Breast epithelium (tissue), 4 donors: Measurements from ENCODE around the gene TOPBP1. TPM values are rescaled to one million over a fixed set of nuclear protein-coding genes. Genes with fewer than 3 reads are reported as not detected.

Source experiments
- DNase-seq, 2 donors: peaks; one replicate each; pipeline ENCODE4 v3.0.0-alpha.2; 2019; ENCODE audit warnings: low spot score in 2 of 2
- H3K27ac ChIP-seq, 2 donors: fragments of 200-600 bp; sonication (generic) in 1 of 2; one replicate each; pipeline ENCODE4 v1.5.1; 2016 to 2019; ENCODE audit warnings: mild to moderate bottlenecking in 1 of 2
- H3K27me3 ChIP-seq, 2 donors: fragments of 200-600 bp; sonication (generic) in 1 of 2; one replicate each; pipeline versions ENCODE4 v1.5.1 to v1.6.0; 2017 to 2019; ENCODE audit warnings: control low read depth in 1 of 2, mild to moderate bottlenecking in 1 of 2
- H3K36me3 ChIP-seq: fragments of 200-600 bp; one replicate; pipeline ENCODE4 v1.5.1; 2019
- H3K4me1 ChIP-seq, 2 donors: fragments of 200-600 bp; sonication (generic); one replicate each; pipeline ENCODE4 v1.5.1; 2016 to 2019; ENCODE audit warnings: control low read depth in 1 of 2
- H3K4me3 ChIP-seq, 3 donors: fragments of 200-600 bp; sonication (generic); 1 replicate in 2 of 3; 2 replicates in 1 of 3; pipeline ENCODE4 v1.5.1; 2016 to 2019; ENCODE audit warnings: mild to moderate bottlenecking in 3 of 3, moderate library complexity in 2 of 3
- H3K9me3 ChIP-seq, 2 donors: fragments of 200-600 bp; sonication (generic) in 1 of 2; one replicate each; pipeline ENCODE4 v1.5.1; 2016 to 2019; ENCODE audit warnings: control low read depth in 1 of 2
- CTCF ChIP-seq, 3 donors: fragments of 450-650 bp; IDR thresholded peaks; one replicate each; pipeline ENCODE4 v1.5.1; 2016 to 2017; ENCODE audit warnings: antibody characterized with exemption in 3 of 3, mild to moderate bottlenecking in 3 of 3, moderate library complexity in 3 of 3
- POLR2A ChIP-seq: fragments of 450-650 bp; IDR thresholded peaks from one replicate; pipeline ENCODE4 v1.6.1; 2016; ENCODE audit warnings: antibody characterized with exemption, mild to moderate bottlenecking, moderate library complexity
- POLR2AphosphoS5 ChIP-seq, 3 donors: sonication (generic); formaldehyde crosslinking; IDR thresholded peaks; one replicate each; pipeline ENCODE4 v1.6.1; 2017; ENCODE audit warnings: antibody characterized with exemption in 3 of 3
- intact Hi-C: fragments of 100-400 bp; cut with DNase I; formaldehyde crosslinking; loops from one replicate; pipeline ENCODE4 v1.15.1; 2023; ENCODE audit warnings: low total_unique reads
- total RNA-seq, 3 donors: library from RNA; depleted of rRNA; stranded (reverse); fragments of >200 nt; gene quantifications; one replicate each; pipeline ENCODE4 v1.1.0, GENCODE V29; 2016

The TOPBP1 gene
- total RNA-seq, 3 donors from 2014 or later = 33.4 to 58.1 (median 38.7) TPM

GRCh38 chr3:133701435-133702358 is 40.0 kb upstream of the TOPBP1 start:
- TF ChIP-seq POLR2AphosphoS5 (IDR thresholded peaks at IDR 0.05) (no peak), POLR2A (no peak)
- Histone ChIP-seq H3K4me3 (no peak overlapping the region), H3K27ac (no peak overlapping the region), H3K4me1 (no peaks in the 10 kb centered on the region), H3K27me3 (no peaks in the 10 kb centered on the region), H3K36me3 (no peaks in the 10 kb centered on the region), H3K9me3 (no peaks in the 10 kb centered on the region)
- intact Hi-C loops = no loop called here
- DNase-seq = no peak

DNA sequence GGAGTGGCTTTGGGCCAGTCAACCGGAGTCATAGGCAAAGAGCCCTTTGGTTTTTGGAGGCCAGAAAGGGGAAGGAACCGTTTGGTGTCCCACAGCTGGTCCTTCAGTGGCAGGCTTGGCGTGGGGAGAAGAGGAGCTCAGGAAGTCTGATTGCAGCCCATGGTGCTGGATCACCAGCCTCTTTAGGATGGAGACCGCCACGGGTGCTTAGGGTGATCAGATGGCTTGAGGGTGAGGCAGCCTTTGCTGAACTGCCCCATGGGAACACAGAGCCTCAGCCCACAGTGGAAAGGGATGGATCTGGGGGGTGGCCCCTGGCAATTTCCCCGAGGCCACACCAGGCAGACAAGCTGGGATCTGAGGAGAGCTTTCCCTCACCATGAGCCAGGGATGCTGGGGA is 38.6 kb upstream of the TOPBP1 start:
- H3K27me3 ChIP-seq = no peaks in the 10 kb centered on the region
- no peak overlapping the region for H3K27ac ChIP-seq
- H3K4me1 ChIP-seq = no peaks in the 10 kb centered on the region
- no peaks in the 10 kb centered on the region for H3K9me3 ChIP-seq
- intact Hi-C loops = no loop called here
- no peaks in the 10 kb centered on the region for H3K36me3 ChIP-seq
- DNase-seq = no peak
- H3K4me3 ChIP-seq = no peak overlapping the region
- TF ChIP-seq POLR2A (no peak), CTCF (IDR thresholded peaks at IDR 0.05) (no peak), POLR2AphosphoS5 (IDR thresholded peaks at IDR 0.05) (no peak)

- intact Hi-C loops = no loop called here
- no peaks in the 10 kb centered on the region for H3K36me3 ChIP-seq
- no peak overlapping the region for H3K27ac ChIP-seq
- no peak overlapping the region for H3K4me3 ChIP-seq
- H3K9me3 ChIP-seq = no peaks in the 10 kb centered on the region
- TF ChIP-seq POLR2A (no peak), CTCF (IDR thresholded peaks at IDR 0.05) (no peak), POLR2AphosphoS5 (IDR thresholded peaks at IDR 0.05) (no peak)
- no peaks in the 10 kb centered on the region for H3K27me3 ChIP-seq
- DNase-seq = no peak
- no peaks in the 10 kb centered on the region for H3K4me1 ChIP-seq
These were observed 38.2 kb upstream of the TOPBP1 start for GRCh38 chr3:133699903-133700302.

- Histone ChIP-seq H3K9me3 (no peaks in the 10 kb centered on the region), H3K4me3 (no peak overlapping the region), H3K36me3 (no peaks in the 10 kb centered on the region), H3K4me1 (no peaks in the 10 kb centered on the region), H3K27ac (no peak overlapping the region), H3K27me3 (no peaks in the 10 kb centered on the region)
- TF ChIP-seq POLR2AphosphoS5 (IDR thresholded peaks at IDR 0.05) (no peak), POLR2A (no peak), CTCF (IDR thresholded peaks at IDR 0.05) (no peak)
- intact Hi-C loops = no loop called here
- no peak for DNase-seq
These were observed 37.7 kb upstream of the TOPBP1 start for GRCh38 chr3:133699467-133699866.

DNA sequence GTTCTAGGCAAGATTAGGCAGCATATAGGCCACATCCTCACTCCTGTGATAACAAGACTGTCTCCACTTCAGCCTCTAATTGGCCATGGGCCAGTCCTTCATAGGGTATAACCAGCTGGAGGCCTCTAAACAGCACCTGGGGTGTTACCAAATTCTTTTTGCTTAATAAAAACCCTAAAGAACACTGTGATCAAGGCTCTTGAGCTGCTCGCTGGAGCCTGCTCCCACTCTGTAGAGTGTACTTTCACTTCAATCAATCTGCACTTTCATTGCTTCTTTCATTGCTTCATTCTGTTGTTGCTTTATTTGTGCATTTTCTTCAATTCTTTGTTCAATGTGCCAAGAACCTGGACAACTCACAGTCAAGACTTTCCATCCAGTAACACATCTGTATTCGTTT is 36.2 kb upstream of the TOPBP1 start:
- no peaks in the 10 kb centered on the region for H3K27me3 ChIP-seq
- no peaks in the 10 kb centered on the region for H3K36me3 ChIP-seq
- no peak overlapping the region for H3K27ac ChIP-seq
- H3K4me3 ChIP-seq = no peak overlapping the region
- TF ChIP-seq POLR2AphosphoS5 (IDR thresholded peaks at IDR 0.05) = no peak
- no peak for TF ChIP-seq CTCF (IDR thresholded peaks at IDR 0.05)
- no peak for TF ChIP-seq POLR2A
- intact Hi-C loops = no loop called here
- DNase-seq = no peak
- H3K4me1 ChIP-seq = no peaks in the 10 kb centered on the region
- no peaks in the 10 kb centered on the region for H3K9me3 ChIP-seq
